Loucy (cell line): ENCODE data around the gene ASTN2.

Experiments used
- H2AFZ ChIP-seq: fragments of 200-600 bp; sonication (generic); 2 replicates; pipeline ENCODE4 v1.6.0; 2016; ENCODE audit warnings: antibody characterized with exemption, mild to moderate bottlenecking, low read length, moderate library complexity
- H3F3A ChIP-seq: fragments of 200-600 bp; 2 replicates; pipeline ENCODE4 v1.6.0; 2016; ENCODE audit warnings: antibody characterized with exemption, low read depth, mild to moderate bottlenecking
- H3K27me3 ChIP-seq: fragments of 200-600 bp; sonication (generic); 2 replicates; pipeline ENCODE4 v1.6.1; 2014; ENCODE audit warnings: low read length, mild to moderate bottlenecking; ENCODE audit not compliant: insufficient read depth, poor library complexity, severe bottlenecking
- H3K36me3 ChIP-seq: fragments of 200-600 bp; sonication (generic); 2 replicates; pipeline ENCODE4 v1.6.1; 2016; ENCODE audit warnings: low read length; ENCODE audit not compliant: insufficient read depth
- H3K4me1 ChIP-seq: fragments of 200-600 bp; sonication (generic); 2 replicates; pipeline ENCODE4 v1.5.1; 2014; ENCODE audit warnings: low read length, mild to moderate bottlenecking; ENCODE audit not compliant: insufficient read depth, poor library complexity, severe bottlenecking
- H3K4me2 ChIP-seq: fragments of 200-600 bp; sonication (generic); 2 replicates; pipeline ENCODE4 v1.6.0; 2014; ENCODE audit warnings: antibody characterized with exemption, low read length, low read depth, mild to moderate bottlenecking; ENCODE audit not compliant: poor library complexity, severe bottlenecking
- H3K4me3 ChIP-seq: fragments of 200-600 bp; sonication (generic); 2 replicates; pipeline ENCODE4 v1.5.1; 2014; ENCODE audit warnings: low read length, mild to moderate bottlenecking, mixed read lengths; ENCODE audit not compliant: poor library complexity, severe bottlenecking
- H3K79me2 ChIP-seq: fragments of 200-600 bp; sonication (generic); 2 replicates; pipeline ENCODE4 v1.6.1; 2014; ENCODE audit warnings: low read length; ENCODE audit not compliant: insufficient read depth
- H3K9ac ChIP-seq: fragments of 200-600 bp; sonication (generic); 2 replicates; pipeline ENCODE4 v1.6.0; 2014; ENCODE audit warnings: mild to moderate bottlenecking, low read depth, low read length, moderate library complexity; ENCODE audit not compliant: poor library complexity, severe bottlenecking
- H3K9me2 ChIP-seq: fragments of 200-600 bp; sonication (generic); replicated peaks from 2 replicates; pipeline ENCODE4 v1.6.1; 2016; ENCODE audit warnings: low read depth, low read length, mixed read lengths
- H3K9me3 ChIP-seq: fragments of 200-600 bp; sonication (generic); 2 replicates; pipeline ENCODE4 v1.6.1; 2014; ENCODE audit warnings: mild to moderate bottlenecking, antibody characterized with exemption, low read length, low read depth; ENCODE audit not compliant: insufficient read depth
- H4K20me1 ChIP-seq: fragments of 200-600 bp; sonication (generic); 2 replicates; pipeline ENCODE4 v1.6.0; 2014; ENCODE audit warnings: antibody characterized with exemption, low read length, mild to moderate bottlenecking; ENCODE audit not compliant: insufficient read depth, poor library complexity, severe bottlenecking
- CTCF ChIP-seq: fragments of 200-600 bp; sonication (generic); conservative IDR thresholded peaks from 2 replicates; pipeline ENCODE4 v1.5.1; 2014; ENCODE audit warnings: mild to moderate bottlenecking, antibody characterized with exemption, low read length
- EZH2phosphoT487 ChIP-seq: fragments of 200-600 bp; IDR thresholded peaks from 2 replicates; pipeline ENCODE4 v1.6.1; 2018; ENCODE audit warnings: antibody characterized with exemption, mild to moderate bottlenecking, moderate library complexity, borderline replicate concordance

The ASTN2 gene

DNA sequence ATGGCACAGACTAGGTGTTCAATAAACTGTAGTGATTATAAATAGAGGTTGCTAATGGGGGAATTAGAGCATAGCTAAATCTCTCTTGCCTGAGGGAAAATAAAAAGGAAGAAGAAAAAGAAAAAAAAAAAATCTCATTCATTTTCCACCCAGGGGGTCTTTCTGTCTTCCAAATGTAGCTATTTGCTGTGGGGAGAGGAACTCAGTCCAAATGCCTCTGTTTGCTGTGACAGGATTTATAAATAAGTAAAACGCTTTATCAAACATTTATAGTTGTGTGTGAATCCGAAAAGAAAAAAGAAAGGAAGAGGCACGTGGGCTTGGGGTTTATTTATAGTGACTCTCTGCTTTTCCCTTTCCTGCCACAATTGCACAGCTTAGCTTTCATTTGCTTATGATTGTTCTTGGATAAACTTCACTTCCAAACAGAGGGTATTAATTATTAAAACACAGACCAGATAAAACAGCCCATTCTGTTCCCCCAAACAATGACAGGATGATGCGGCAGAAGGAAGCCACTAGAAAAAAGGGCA lies 245.7 kb downstream of the ASTN2 start:
- H3K9me2 ChIP-seq: no peaks in the 10 kb centered on the region
- no peak overlapping the region for H3K9ac ChIP-seq
- H3K79me2 ChIP-seq: no peaks in the 10 kb centered on the region
- H3F3A ChIP-seq: no peaks in the 10 kb centered on the region
- H4K20me1 ChIP-seq: no peaks in the 10 kb centered on the region
- no peak overlapping the region for H3K4me3 ChIP-seq
- no peaks in the 10 kb centered on the region for H3K4me1 ChIP-seq
- no peaks in the 10 kb centered on the region for H3K36me3 ChIP-seq
- H2AFZ ChIP-seq: no peak overlapping the region
- no peak overlapping the region for H3K4me2 ChIP-seq
- H3K9me3 ChIP-seq: no peaks in the 10 kb centered on the region
- TF ChIP-seq CTCF: no peak
- TF ChIP-seq EZH2phosphoT487: no peak
- H3K27me3 ChIP-seq: no peaks in the 10 kb centered on the region

DNA sequence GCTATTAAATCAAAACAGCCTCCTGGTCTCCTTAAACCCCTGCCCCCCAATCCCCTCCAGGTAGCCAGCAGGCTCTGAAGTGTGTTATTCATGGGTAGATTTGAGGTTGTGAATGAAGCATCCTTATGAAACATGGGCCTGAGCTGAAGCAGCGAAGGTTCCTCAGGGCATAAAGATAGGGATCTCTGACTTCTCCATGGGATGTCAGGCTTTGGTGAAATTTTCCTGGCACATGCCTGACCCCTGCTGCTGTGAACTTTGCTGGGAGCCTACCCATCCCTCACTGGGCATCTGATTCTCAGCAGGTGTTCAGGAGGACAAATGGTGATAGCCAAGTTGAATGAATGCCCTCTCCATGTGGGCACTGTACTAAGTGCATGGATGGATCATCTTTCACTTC lies 250.3 kb downstream of the ASTN2 start:
- Histone ChIP-seq H3K4me1 (no peaks in the 10 kb centered on the region), H3K9me2 (no peaks in the 10 kb centered on the region), H3K4me2 (no peak overlapping the region), H3K9me3 (no peaks in the 10 kb centered on the region), H3F3A (no peaks in the 10 kb centered on the region), H3K4me3 (no peak overlapping the region), H3K9ac (no peak overlapping the region), H4K20me1 (no peaks in the 10 kb centered on the region), H3K79me2 (no peaks in the 10 kb centered on the region), H2AFZ (no peak overlapping the region), H3K36me3 (no peaks in the 10 kb centered on the region), H3K27me3 (no peaks in the 10 kb centered on the region)
- TF ChIP-seq EZH2phosphoT487 (no peak), CTCF (no peak)

- Histone ChIP-seq H3K9me3 (no peaks in the 10 kb centered on the region), H3K36me3 (no peaks in the 10 kb centered on the region), H3K4me2 (no peak overlapping the region), H3F3A (no peaks in the 10 kb centered on the region), H3K9ac (no peak overlapping the region), H3K9me2 (no peaks in the 10 kb centered on the region), H2AFZ (no peak overlapping the region), H3K4me3 (no peak overlapping the region), H4K20me1 (no peaks in the 10 kb centered on the region), H3K27me3 (no peaks in the 10 kb centered on the region), H3K4me1 (no peaks in the 10 kb centered on the region), H3K79me2 (no peaks in the 10 kb centered on the region)
- TF ChIP-seq EZH2phosphoT487 (no peak), CTCF (no peak; the same call in 1 of the 2 replicates)
Measured at GRCh38 chr9:117160254-117160653, 254.6 kb downstream of the ASTN2 start.
